GM20000 (cell line): ENCODE measurements around the gene KSR2.

Experiments used
- DNase-seq: peaks from one replicate; pipeline ENCODE4 v3.0.0; 2012; ENCODE audit warnings: low spot score
- CTCF ChIP-seq: IDR thresholded peaks from 2 replicates; pipeline ENCODE4 v1.5.1; 2012; ENCODE audit warnings: mild to moderate bottlenecking, control low read depth; ENCODE audit errors: extremely low read depth, missing control alignments

Gene KSR2

DNA sequence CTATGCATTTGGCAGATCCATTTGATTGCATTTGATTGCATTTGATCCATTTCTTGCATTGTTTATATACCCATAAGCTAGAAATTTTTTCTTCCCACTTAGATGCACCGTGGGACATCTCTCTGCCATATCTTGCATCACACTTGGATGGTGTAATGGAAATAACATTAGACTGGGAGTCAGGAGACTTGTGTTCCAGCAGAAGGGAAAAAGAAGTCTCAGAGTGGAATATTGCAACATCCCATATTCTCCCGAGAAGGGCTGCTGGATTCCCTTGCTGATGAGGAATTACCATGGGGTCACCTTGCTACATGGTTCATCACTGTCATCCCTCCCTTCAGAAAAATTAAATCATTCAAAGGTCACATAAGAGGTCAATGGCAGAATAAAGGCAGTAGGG lies 78.1 kb downstream of the KSR2 start:
- no peak for DNase-seq
- no peak for TF ChIP-seq CTCF

DNA sequence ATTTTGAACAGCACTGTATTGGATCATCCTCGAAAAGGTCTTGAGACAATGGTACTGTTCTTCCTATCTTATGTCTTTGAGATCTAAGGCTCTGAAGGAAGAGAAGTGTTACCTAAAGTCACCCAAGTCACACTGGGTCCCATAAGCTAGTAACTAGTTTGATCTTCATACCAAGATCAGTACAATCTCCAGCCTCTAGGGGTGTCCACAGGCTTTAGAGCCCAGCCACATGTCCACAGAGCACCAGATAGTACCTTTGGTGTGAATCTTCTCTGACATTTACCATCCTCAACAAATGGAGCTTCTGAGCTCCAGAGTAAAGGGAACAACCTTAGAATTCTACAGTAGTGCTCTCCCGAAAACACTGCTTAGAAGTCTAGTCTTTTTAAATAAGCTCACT lies 78.7 kb downstream of the KSR2 start:
- DNase-seq: no peak
- no peak for TF ChIP-seq CTCF

GRCh38 chr12:117889098-117889497 lies 79.7 kb downstream of the KSR2 start:
- peak; percentile 44 for DNase-seq
- no peak for TF ChIP-seq CTCF

- no peak for TF ChIP-seq CTCF
- DNase-seq: no peak
Observed at GRCh38 chr12:117885211-117885610, 83.6 kb downstream of the KSR2 start.

DNA sequence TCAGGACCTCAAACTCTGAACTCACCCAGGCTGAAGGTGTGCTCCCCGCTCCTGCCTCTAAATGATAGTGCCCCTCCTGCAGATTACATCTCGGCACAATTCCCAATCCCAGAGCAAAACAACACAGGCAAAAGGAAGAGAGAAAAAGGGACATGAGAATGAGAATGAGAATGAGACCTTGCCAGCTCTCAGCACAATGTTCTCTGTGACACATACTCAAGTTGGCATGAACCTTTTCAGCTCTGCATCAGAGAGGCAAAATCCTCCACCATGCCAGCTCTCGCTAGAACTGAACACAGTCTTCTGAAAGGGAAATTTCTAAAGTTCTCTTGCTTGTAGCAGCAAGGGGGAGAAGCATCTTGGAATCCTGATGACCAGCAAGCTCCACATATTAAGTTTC lies 84.6 kb downstream of the KSR2 start:
- TF ChIP-seq CTCF: no peak
- DNase-seq: no peak

GRCh38 chr12:117882603-117883184 lies 86.1 kb downstream of the KSR2 start:
- no peak for DNase-seq
- TF ChIP-seq CTCF: no peak

DNA sequence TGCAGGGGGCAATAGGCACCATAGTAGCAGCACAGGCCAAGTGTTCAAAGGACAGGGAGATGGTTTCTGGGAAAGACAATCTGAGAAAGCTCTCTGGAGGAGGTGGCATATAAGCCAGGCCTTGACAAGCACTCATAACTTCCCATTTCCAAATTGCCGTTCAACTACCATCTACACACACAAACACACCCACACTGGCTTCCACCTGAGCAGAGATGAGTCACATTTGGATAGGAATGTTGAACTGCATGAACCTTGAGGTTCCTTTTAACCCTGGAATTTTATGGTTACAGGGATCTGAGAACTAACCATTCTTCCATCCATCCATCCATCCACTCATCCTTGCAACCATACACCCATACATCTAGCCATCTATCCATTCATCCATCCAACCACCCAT lies 86.6 kb downstream of the KSR2 start:
- no peak for TF ChIP-seq CTCF
- DNase-seq: no peak
